ENCODE results near the gene HNRNPU.

DNA sequence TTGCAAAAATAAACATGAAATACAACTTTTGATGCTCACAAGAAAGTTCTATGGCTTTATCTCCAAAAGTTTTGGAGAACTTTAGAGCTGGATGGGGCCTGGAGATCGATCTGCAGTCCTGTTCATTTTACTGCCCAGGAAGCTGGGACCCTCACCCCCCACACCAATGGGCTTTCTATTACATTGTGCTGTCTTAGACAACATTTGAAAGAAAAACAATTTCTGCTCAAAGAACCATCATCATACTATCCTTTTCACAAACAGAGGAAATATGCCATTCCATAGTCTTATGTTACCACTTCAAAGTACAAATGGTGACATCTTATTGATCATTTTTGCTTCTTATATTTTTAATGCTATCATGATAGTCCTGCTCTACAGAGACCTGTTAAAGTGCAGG lies 2.0 kb upstream of the HNRNPU start:
- TF ChIP-seq POLR2A (IDR thresholded peaks at IDR 0.05): no peak
- TF ChIP-seq, protein P1, sequence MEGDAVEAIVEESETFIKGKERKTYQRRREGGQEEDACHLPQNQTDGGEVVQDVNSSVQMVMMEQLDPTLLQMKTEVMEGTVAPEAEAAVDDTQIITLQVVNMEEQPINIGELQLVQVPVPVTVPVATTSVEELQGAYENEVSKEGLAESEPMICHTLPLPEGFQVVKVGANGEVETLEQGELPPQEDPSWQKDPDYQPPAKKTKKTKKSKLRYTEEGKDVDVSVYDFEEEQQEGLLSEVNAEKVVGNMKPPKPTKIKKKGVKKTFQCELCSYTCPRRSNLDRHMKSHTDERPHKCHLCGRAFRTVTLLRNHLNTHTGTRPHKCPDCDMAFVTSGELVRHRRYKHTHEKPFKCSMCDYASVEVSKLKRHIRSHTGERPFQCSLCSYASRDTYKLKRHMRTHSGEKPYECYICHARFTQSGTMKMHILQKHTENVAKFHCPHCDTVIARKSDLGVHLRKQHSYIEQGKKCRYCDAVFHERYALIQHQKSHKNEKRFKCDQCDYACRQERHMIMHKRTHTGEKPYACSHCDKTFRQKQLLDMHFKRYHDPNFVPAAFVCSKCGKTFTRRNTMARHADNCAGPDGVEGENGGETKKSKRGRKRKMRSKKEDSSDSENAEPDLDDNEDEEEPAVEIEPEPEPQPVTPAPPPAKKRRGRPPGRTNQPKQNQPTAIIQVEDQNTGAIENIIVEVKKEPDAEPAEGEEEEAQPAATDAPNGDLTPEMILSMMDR (IDR thresholded peaks at IDR 0.05): no peak

All from breast epithelium (tissue), 3 donors.